Kidney capillary endothelial cell (primary cell): ENCODE results near the gene SGMS1.
"Not testable (repeated sequence)": the region's sequence is repeated elsewhere in the genome, so short reads cannot be mapped to it uniquely, and the experiment has no call there.

Source experiments
- DNase-seq: peaks from one replicate; pipeline ENCODE4 v3.0.0-alpha.2; 2018; ENCODE audit warnings: low spot score

The SGMS1 gene

DNA sequence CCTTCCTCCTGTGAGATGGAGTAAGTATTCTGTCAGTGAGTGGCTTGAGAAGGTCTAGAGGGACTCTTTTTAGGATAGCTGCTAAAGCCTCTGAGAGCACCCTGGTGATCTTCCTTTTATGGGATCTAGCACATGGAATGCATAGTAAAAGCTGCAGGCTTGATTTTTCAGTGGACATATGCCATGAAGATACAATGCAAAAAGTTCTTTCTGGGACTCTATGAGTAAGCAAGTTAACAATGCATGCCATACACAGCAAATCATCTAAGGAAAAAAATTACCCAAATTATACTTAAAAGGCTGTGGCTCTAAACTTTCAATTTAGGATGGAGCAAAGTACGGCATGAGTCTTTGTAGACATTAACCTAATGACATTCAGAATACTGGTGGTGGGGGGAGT lies 154.5 kb downstream of the SGMS1 start:
- DNase-seq, result no peak

- no peak for DNase-seq
Measured at GRCh38 chr10:50467209-50467608, 156.5 kb downstream of the SGMS1 start.

DNA sequence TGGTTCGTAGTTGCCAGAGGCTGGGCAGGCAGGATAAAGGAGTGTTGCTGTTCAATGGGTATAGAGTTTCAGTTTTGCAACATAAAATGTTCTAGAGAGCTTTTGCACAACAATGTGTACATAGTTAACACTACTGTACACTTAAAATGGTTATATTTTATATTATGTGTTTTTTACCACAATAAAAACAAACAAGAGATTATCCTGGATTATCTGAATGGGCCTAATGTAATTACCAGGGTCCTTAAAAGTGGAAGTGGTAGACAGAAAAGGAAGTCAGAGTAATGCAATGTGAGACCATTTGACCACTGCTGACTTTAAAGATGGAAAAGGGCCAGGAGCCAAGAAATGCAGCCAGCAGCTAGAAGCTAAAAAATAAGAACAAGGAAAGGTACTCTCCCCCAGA lies 159.7 kb downstream of the SGMS1 start:
- no peak for DNase-seq

DNA sequence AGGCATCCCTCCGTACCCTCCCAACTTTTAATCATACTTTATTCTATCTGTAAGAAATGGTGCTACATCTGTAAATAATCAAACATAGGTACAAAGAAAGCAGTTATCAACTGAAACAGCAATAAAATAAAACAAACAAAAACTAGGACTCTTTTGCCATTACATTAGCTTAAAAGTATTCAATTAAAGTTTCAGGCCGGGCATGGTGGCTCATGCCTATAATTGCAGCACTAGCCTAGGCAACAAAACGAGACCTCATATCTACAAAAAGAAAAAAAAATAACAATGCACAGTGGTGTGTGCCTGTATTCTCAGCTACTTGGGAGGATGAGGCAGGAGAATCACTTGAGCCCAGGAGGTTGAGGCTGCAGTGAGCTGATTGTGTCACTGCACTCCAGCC lies 161.9 kb downstream of the SGMS1 start:
- DNase-seq, result no peak

- DNase-seq, result no peak
Measured at GRCh38 chr10:50461123-50461522, 162.6 kb downstream of the SGMS1 start.

DNA sequence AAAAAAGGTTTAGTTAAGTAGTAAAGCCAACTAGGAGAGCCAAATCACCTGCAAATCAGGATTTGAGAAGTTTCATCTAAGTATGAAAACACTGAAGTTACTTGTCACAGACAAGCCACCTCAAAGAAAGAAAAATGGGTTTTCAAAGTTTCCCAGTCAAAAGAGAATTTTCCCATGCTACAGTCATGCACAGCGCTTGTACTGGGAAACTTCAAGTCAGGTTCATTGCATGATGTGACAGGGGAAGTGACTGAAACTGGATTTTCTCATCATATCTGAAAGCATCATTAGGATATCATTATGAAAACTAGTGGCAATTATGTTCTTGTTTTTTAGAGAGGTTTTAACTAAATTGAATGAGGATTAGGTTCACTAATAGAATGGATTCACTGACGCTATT lies 167.0 kb downstream of the SGMS1 start:
- no peak for DNase-seq

- no peak for DNase-seq
Measured at GRCh38 chr10:50453940-50454339, 169.8 kb downstream of the SGMS1 start.

DNA sequence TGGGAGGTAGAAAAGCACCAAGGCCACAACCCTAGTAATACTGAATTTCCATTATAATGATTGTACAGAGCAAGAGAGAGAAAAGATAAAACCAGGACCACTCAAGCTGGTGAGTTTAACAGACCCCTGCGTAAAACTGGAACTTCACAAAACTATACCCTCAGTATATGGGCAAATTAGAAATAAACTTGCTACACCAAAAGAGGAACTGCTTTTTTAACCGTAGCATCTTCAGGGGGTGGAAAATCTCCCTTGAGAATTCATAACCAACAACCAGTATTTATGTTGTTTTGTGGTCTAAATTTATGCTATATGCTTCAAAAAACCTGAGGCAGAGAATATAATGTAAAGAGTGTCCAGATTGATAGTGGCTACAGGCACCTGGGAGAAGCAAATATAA lies 171.2 kb downstream of the SGMS1 start:
- DNase-seq, result no peak

DNA sequence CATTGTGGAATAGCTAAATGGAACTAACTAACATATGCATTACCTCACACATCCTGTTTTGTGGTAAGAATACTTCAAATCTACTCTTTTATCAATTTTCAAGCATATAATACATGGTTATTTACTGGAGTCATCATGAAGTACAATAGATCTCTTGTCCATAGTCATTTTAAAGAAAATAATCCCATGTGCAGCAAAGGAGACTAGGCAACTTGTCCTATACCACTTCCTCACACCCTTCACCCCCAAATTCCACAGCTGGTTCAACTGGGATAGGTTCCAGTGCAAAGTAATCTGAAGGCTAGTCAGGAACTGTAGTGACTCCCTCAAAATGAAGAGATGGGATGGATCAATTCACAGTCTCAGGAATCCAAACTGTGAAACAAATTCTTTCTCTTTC lies 176.1 kb downstream of the SGMS1 start:
- no peak for DNase-seq

DNA sequence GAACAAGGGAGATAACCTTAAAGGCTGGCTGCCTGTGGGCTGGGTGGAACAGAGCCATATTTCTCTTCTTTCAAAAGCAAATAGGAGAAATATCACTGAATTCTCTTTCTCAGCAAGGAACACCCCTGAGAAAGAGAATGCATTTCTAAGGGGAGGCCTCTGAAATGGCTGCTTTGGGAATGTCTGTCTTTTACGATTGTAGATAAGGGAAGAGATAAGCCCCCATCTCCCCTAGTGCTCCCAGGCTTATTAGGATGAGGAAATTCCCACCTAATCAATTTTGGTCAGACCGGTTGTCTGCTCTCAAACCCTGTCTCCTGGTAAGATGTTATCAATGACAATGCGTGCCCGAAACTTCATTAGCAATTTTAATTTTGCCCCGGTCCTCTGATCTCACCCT lies 178.0 kb downstream of the SGMS1 start:
- not testable (repeated sequence) for DNase-seq

- no peak for DNase-seq
Measured at GRCh38 chr10:50440489-50440888, 183.3 kb downstream of the SGMS1 start.

GRCh38 chr10:50439806-50440205 lies 183.9 kb downstream of the SGMS1 start:
- DNase-seq, result no peak

DNA sequence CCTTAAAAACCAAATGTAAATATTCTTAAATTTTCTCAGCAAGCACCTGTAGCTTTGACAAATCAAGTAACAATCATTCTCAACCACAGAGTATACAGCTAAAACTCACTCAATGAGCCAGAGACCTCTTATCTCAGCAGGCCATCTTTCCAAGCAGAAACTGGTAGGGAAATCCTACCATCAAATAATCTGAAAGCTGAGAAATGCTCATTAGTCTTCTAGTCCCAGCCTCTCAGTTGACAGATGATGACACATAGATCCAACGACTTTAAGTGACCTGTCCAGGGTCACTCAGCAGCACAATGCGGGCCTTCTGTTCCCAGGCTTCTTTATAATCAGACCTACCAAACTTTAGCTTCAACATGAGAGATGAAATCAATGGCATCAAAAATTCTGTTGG lies 184.6 kb downstream of the SGMS1 start:
- DNase-seq, result no peak

DNA sequence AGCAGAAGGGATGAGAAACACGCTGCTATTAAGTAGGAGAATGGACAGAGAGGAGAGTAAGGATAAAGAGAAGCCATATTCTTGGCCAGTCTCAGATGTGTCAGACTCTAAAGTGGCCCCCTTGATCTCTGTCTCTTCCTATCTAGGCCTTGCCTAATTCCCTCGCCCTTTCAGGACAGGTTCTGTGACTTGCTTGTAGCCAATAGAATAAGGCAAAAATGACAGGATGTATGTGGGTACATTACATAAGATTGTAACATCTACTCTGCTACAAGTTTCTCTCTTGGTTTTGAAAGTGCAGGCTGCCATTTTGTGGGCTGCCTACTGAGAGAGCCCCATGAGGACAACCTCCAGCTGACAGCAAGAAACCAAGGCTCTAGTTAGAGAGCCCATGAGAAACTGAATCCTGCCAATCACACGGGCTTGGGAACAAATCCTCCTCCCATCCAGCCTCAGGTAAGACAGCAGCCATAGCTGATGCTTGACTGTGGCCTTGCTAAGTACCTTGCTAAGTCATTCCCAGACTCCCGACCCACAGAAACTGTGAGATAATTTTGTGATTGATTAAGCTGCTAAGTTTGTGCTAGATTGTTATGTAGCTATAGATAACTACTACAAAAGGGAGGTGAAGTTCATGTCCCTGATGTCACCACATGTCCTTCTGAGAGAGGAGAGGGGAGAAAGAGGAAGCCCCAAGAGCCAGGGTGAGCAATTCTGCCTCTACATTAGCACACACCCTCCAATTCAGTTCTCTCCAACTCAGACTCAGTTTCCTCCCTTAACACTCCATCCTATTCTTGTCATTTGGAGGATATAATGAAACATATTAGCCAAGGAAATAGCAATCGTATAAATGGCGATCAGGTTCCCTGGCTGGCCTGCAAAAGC lies 185.5 kb downstream of the SGMS1 start:
- DNase-seq, result no peak

DNA sequence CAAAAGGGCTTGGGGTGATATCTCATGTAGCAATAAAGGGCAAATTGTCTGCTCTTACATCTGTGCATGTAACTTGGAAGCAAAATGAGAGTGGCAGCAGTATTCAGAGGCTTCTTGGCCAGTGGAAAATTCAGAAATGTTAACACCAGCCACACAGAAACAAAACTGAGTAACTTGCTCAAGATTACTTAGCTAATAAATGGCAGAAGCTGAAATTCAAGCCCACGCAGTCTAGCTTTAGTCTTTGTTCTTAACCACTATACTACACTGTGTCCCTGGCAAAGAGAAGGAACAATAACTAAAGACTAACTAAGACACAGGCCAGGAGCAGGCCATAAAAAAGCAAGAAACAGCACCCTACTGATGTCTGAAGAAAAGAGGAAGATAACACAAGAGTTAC lies 186.5 kb downstream of the SGMS1 start:
- DNase-seq, result no peak

GRCh38 chr10:50436805-50437204 lies 187.0 kb downstream of the SGMS1 start:
- no peak for DNase-seq

DNA sequence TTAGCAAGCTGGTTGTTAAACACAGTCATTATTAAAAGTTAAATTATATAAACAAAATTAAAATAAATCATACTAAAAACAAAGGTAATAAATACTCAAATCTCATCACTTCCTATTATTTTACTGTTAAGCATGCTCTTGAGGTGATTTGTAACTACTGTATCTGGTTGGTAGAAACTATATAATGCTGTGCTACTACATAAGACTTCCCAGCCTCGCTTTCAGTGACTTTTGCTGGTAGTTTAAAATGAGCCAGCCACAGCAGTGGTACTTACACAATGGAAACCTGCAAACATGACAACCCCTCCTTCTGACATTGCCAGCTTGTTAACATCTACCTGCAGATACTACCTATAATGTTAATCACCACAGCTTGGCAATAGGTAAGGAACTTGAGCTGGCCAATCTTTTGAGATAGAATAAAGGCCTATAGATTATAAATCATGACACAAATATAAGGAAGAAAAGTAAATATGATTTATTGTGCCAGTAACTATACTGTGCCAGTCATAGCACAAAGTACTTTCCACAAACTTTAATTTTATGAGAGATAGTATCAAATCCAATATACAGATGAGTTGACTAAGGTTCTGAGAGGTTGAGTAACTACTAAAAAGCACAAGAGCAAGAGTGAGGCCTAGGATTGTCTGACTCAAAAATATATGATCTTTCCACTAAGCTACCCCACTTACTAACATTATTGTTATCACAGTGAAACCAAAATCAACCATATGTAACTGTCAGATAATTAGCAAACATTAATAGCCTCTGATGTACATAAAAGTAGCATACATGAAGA lies 191.3 kb downstream of the SGMS1 start:
- no peak for DNase-seq

GRCh38 chr10:50431791-50432190 lies 192.0 kb downstream of the SGMS1 start:
- no peak for DNase-seq

- DNase-seq, result peak; percentile 30
Measured at GRCh38 chr10:50431133-50431532, 192.6 kb downstream of the SGMS1 start.

DNA sequence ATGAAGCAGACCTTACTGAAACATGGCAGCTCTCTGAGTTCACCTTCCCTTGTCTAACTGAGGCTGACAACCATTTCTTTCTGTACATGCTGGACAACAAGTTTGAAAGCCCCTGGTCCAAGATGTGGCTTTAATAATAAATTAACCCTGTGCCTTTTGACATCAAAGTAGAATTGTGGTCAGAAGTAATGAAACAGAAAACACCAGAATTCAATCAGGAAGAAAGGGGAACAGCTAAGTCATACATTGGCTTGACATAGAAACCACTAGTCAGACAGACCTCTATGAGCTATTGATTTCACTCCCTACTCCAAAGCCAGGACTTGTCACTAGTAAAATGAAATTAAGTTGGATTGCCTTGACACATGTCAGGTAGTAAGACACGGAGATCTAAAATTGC lies 197.3 kb downstream of the SGMS1 start:
- DNase-seq, result no peak

GRCh38 chr10:50425215-50425614 lies 198.5 kb downstream of the SGMS1 start:
- DNase-seq, result not testable (repeated sequence)

- DNase-seq, result no peak
Measured at GRCh38 chr10:50423448-50423847, 200.3 kb downstream of the SGMS1 start.

DNA sequence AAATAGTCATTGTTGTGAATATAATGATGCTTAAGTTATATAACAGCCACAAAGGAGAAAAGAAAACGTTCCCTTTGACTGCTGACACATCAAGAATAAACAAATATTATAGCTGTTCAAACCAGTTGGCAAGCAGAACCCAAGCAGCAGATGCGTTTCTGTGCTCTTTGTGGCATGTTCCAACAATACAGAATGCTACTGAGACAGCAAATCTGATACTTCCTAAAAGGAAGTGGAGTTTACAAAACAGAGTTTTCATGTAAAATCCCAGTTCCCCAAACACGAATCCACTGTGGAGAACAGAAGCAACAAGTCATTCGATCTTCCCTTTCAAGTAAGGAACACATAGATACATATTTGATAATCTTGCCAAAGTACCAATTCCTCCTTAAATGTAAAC lies 201.5 kb downstream of the SGMS1 start:
- no peak for DNase-seq
